Activated CD8-positive, alpha-beta T cell treated with anti-CD3 and anti-CD28 coated beads, Interleukin-2, amount 10 ng/mL, durations not matched to agents 7 days and 5 days (primary cell): Measurements from ENCODE around the gene VASH1. TPM values are rescaled to one million over a fixed set of nuclear protein-coding genes. Genes with fewer than 3 reads are reported as not detected.

Source experiments
- ATAC-seq: fragments of 150-1000 bp; cut with Tn5 transposase; one replicate; pipeline ENCODE4 v1.10.0; 2021; ENCODE audit warnings: moderate library complexity
- CTCF ChIA-PET: fragments of 350-600 bp; sonication (Branson Sonifier 250); formaldehyde crosslinking; loops from one replicate; lab custom pipeline; 2021; ENCODE audit warnings: antibody characterized with exemption; lab: Charles Lee
- POLR2A ChIA-PET: fragments of 350-600 bp; sonication (Branson Sonifier 250); formaldehyde crosslinking; loops from one replicate; lab custom pipeline; 2021; ENCODE audit warnings: antibody characterized with exemption; lab: Charles Lee
- DNase-seq: peaks from one replicate; pipeline ENCODE4 v3.0.0-alpha.2; 2020
- H3K27ac Mint-ChIP-seq: one replicate; pipeline ENCODE4 v1.8.0; 2021; ENCODE audit warnings: mild to moderate bottlenecking, mixed read lengths
- H3K27me3 Mint-ChIP-seq: one replicate; pipeline ENCODE4 v1.8.0; 2021; ENCODE audit warnings: low read depth, mixed read lengths
- H3K36me3 Mint-ChIP-seq: one replicate; pipeline ENCODE4 v1.8.0; 2021; ENCODE audit warnings: low read depth, mixed read lengths
- H3K4me1 Mint-ChIP-seq: one replicate; pipeline ENCODE4 v1.8.0; 2021; ENCODE audit warnings: low read depth, mixed read lengths
- H3K4me3 Mint-ChIP-seq: one replicate; pipeline ENCODE4 v1.8.0; 2021; ENCODE audit warnings: mild to moderate bottlenecking, mixed read lengths
- H3K9me3 Mint-ChIP-seq: one replicate; pipeline ENCODE4 v1.8.0; 2022; ENCODE audit warnings: mixed read lengths; ENCODE audit not compliant: insufficient read depth
- total RNA-seq, 2 experiments: library from RNA; stranded (reverse); gene quantifications; one replicate each; pipeline ENCODE4 v1.2.3, GENCODE V29; 2021

Gene VASH1
- total RNA-seq, 2 experiments from 2014 or later = 3.1 to 3.4 TPM

DNA sequence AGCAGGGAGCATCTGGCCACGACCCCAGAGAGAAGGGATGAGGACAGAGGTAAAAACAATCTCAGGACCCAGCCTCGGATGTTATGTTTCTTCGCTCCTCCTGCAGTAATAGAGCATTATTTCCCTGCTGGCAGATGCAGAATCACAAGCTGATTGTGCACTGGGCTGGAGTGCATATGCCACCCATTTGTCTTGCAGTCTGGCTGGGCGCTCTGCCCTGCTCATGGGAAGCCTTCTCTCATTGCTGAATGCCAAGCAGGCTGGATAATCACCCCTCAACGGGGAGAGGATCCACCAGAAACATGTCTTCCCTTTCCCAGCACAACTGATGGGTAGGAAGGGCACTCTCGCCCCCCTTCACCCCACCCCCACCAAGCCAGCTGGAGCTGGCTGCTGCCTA, 8.5 kb upstream of the VASH1 start:
- ChIA-PET CTCF (no interaction called here), POLR2A (no interaction called here)
- H3K27me3 Mint-ChIP-seq = peaks cover 10% of the 10 kb centered on the region
- H3K4me3 Mint-ChIP-seq = no peak overlapping the region
- no peaks in the 10 kb centered on the region for H3K4me1 Mint-ChIP-seq
- no peaks in the 10 kb centered on the region for H3K9me3 Mint-ChIP-seq
- DNase-seq (no peak), ATAC-seq (no peak)
- H3K36me3 Mint-ChIP-seq = no peaks in the 10 kb centered on the region
- no peak overlapping the region for H3K27ac Mint-ChIP-seq

DNA sequence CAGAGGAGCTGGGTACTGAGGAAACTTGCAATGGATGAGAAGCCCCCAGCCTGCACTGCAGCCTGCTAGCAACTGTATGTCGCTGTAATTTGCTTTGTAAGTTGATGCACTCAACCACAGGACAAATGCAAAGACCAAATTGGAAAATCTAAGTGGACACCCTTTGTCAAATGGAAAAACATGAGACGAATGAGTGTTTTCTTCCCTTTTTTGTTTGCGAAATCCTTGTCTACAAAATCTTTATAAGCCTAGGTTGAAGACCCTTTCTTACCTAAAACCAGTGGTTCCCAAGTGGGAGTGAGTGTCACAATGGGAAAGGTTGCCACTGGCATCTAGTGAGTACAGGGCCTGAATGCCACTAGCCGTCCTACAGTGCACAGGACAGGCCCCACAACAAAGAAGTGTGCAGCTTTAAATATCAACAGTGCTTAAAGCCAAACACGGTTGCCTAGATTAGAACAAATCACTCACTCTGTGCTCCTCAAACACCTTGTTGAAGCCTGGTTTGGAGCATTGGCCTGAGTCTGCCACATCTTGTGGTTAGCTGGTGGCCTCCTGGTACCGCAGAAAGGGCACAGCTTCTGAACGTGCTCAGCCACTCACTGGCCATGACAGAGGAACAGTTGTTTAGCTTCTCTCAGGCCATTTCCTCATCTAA, 7.6 kb upstream of the VASH1 start:
- ATAC-seq = no peak
- no peak for DNase-seq
- CTCF ChIA-PET = no interaction called here
- no peaks in the 10 kb centered on the region for H3K36me3 Mint-ChIP-seq
- H3K27ac Mint-ChIP-seq = no peak overlapping the region
- H3K9me3 Mint-ChIP-seq = no peaks in the 10 kb centered on the region
- H3K4me1 Mint-ChIP-seq = no peaks in the 10 kb centered on the region
- POLR2A ChIA-PET = no interaction called here
- H3K4me3 Mint-ChIP-seq = no peak overlapping the region
- H3K27me3 Mint-ChIP-seq = peaks cover 14% of the 10 kb centered on the region

- H3K36me3 Mint-ChIP-seq = no peaks in the 10 kb centered on the region
- POLR2A ChIA-PET = no interaction called here
- H3K27ac Mint-ChIP-seq = no peak overlapping the region
- ATAC-seq (no peak), DNase-seq (no peak)
- no peaks in the 10 kb centered on the region for H3K9me3 Mint-ChIP-seq
- H3K27me3 Mint-ChIP-seq = peaks cover 21% of the 10 kb centered on the region
- H3K4me3 Mint-ChIP-seq = no peak overlapping the region
- H3K4me1 Mint-ChIP-seq = no peaks in the 10 kb centered on the region
- CTCF ChIA-PET = no interaction called here
These were observed 6.7 kb upstream of the VASH1 start for GRCh38 chr14:76754586-76754985.

GRCh38 chr14:76755610-76756370, 5.5 kb upstream of the VASH1 start:
- peaks cover 21% of the 10 kb centered on the region for H3K27me3 Mint-ChIP-seq
- no peaks in the 10 kb centered on the region for H3K9me3 Mint-ChIP-seq

GRCh38 chr14:76756371-76756750, 4.9 kb upstream of the VASH1 start:
- DNase-seq (no peak), ATAC-seq (no peak)
- Mint-ChIP-seq H3K4me3 (no peak overlapping the region), H3K27ac (no peak overlapping the region), H3K27me3 (peaks cover 21% of the 10 kb centered on the region), H3K9me3 (no peaks in the 10 kb centered on the region), H3K36me3 (no peaks in the 10 kb centered on the region), H3K4me1 (peaks cover 4% of the 10 kb centered on the region)
- ChIA-PET POLR2A (no interaction called here), CTCF (interaction anchor here (1.3 to 1.7 kb wide), 2 partner anchors 41 to 46 kb away, joined by 3 read pairs; no protein-coding TSS in a partner anchor)

More at GRCh38 chr14:76755610-76756370, 5.5 kb upstream of the VASH1 start:
- H3K36me3 Mint-ChIP-seq = no peaks in the 10 kb centered on the region
- ATAC-seq (no peak), DNase-seq (no peak)
- H3K27ac Mint-ChIP-seq = no peak overlapping the region
- no peaks in the 10 kb centered on the region for H3K4me1 Mint-ChIP-seq
- ChIA-PET CTCF (interaction anchor here (1.3 kb wide), 1 partner anchor 40 kb away, joined by 3 read pairs; no protein-coding TSS in a partner anchor), POLR2A (no interaction called here)
- no peak overlapping the region for H3K4me3 Mint-ChIP-seq

- Mint-ChIP-seq H3K4me3 (no peak overlapping the region), H3K36me3 (no peaks in the 10 kb centered on the region), H3K4me1 (peaks cover 11% of the 10 kb centered on the region), H3K27ac (no peak overlapping the region), H3K9me3 (no peaks in the 10 kb centered on the region), H3K27me3 (peaks cover 42% of the 10 kb centered on the region)
- DNase-seq (peak; percentile 18), ATAC-seq (no peak)
- ChIA-PET POLR2A (no interaction called here), CTCF (interaction anchor here (1.7 to 3.4 kb wide), 2 partner anchors 49 to 51 kb away, joined by 4 to 14 read pairs; no protein-coding TSS in a partner anchor)
These were observed 1.7 kb upstream of the VASH1 start for GRCh38 chr14:76759589-76759988.

DNA sequence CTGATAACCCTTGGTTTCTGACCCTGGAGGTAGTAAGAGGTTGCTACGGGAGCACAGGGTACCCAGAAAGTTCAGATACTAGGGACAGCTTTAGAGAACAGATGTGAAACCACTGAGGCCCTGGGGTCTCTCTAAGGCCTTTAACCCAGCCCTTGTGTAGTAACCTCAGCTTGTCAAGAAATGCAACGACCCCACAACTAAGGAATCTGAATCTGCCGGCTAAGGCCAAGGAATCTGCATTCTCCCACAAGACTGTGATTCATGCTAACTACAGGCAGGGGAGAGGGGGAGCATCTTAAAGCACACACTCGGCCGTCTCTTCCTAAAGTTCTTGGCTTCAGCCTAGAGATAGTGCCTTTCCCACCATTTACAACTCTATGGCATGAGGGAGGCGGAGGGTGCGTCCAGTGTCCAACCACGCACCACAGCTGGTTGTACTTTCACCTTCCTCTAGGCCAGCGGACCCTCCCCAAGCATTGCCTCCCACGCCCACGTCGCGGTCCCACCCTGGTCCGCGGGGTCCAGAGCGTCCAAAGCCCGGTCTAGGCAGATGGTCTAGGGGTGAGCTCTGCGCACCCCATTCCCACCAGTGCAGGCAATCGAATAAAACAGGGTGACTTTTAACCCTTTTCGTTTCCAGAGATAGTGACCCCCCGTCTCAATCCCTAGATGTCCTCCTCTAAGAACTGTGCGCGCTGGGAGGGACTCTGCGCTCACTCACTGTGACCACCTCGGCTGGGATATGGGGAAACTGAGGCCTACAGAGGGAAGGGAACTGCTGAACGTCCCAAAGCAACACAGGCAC, 735 bp upstream of the VASH1 start:
- ChIA-PET CTCF (interaction anchor here (1.7 to 3.4 kb wide), 2 partner anchors 50 kb away, joined by 4 to 14 read pairs; no protein-coding TSS in a partner anchor), POLR2A (interaction anchor here (0.6 to 0.7 kb wide), 2 partner anchors 52 to 1067 kb away, joined by 3 read pairs; partner anchors contain the start of gene ANGEL1)
- Mint-ChIP-seq H3K4me1 (peaks cover 11% of the 10 kb centered on the region), H3K4me3 (peak overlapping the region; percentile 64), H3K27ac (no peak overlapping the region), H3K27me3 (peaks cover 47% of the 10 kb centered on the region), H3K9me3 (no peaks in the 10 kb centered on the region), H3K36me3 (no peaks in the 10 kb centered on the region)
- ATAC-seq (no peak), DNase-seq (peak; percentile 18)

DNA sequence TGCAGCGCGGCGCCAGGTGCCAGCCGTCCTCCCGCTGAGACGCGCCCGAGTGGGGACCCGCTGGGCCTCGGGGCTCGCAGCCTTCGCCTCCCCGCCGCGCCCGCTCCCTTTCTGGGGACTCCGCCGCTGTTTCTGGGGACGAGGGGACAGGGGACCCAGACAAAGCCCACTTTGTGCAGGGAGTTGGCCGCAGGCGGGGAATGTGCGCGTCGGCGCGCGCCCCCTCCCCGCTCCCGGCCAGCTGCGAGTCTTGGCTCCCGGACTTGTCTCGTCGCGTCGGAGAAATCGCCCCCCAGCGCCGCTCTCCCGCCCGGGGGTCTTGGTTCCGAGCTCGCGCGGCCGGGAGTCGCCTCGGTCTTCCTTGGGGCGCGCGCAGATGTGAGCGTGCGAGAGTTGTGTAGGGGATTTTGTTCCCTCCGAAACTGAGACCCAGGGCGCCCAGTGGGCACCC, 717 bp downstream of the VASH1 start:
- H3K27ac Mint-ChIP-seq = no peak overlapping the region
- no peaks in the 10 kb centered on the region for H3K9me3 Mint-ChIP-seq
- ChIA-PET CTCF (interaction anchor here (3.4 kb wide), 1 partner anchor 51 kb away, joined by 14 read pairs; no protein-coding TSS in a partner anchor), POLR2A (interaction anchor here (0.6 kb wide), 1 partner anchor 52 kb away, joined by 4 read pairs; no protein-coding TSS in a partner anchor)
- peaks cover 11% of the 10 kb centered on the region for H3K4me1 Mint-ChIP-seq
- DNase-seq (peak; percentile 20), ATAC-seq (peak; percentile 5)
- peaks cover 40% of the 10 kb centered on the region for H3K27me3 Mint-ChIP-seq
- H3K4me3 Mint-ChIP-seq = peak overlapping the region; percentile 74
- no peaks in the 10 kb centered on the region for H3K36me3 Mint-ChIP-seq

DNA sequence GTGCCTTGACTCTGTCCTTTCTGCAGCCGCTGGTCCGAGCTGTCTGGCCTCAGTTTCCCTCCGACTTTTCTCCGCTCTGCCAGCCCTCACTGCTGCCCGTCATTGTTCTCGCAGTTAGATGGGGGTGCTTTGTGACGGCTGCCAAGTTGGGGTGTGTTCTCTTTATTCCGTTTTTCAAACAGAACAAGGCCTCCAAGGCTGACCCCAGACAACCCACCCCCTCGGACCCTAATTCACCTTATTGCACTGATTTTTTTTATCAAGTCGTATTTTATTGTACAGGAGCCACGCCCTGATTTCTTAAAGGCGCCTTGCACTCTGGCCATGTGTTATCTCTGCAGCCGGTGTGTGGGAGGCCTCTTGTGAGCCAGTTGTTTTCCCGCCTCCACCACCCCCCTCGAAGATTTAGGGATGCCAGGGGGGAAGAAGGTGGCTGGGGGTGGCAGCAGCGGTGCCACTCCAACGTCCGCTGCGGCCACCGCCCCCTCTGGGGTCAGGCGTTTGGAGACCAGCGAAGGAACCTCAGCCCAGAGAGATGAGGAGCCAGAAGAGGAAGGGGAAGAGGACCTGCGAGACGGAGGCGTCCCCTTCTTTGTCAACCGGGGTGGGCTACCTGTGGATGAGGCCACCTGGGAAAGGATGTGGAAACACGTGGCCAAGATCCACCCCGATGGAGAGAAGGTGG, 1.3 kb downstream of the VASH1 start:
- Mint-ChIP-seq H3K4me3 (peak overlapping the region; percentile 74), H3K27me3 (peaks cover 40% of the 10 kb centered on the region)
- CTCF ChIA-PET = no interaction called here

DNA sequence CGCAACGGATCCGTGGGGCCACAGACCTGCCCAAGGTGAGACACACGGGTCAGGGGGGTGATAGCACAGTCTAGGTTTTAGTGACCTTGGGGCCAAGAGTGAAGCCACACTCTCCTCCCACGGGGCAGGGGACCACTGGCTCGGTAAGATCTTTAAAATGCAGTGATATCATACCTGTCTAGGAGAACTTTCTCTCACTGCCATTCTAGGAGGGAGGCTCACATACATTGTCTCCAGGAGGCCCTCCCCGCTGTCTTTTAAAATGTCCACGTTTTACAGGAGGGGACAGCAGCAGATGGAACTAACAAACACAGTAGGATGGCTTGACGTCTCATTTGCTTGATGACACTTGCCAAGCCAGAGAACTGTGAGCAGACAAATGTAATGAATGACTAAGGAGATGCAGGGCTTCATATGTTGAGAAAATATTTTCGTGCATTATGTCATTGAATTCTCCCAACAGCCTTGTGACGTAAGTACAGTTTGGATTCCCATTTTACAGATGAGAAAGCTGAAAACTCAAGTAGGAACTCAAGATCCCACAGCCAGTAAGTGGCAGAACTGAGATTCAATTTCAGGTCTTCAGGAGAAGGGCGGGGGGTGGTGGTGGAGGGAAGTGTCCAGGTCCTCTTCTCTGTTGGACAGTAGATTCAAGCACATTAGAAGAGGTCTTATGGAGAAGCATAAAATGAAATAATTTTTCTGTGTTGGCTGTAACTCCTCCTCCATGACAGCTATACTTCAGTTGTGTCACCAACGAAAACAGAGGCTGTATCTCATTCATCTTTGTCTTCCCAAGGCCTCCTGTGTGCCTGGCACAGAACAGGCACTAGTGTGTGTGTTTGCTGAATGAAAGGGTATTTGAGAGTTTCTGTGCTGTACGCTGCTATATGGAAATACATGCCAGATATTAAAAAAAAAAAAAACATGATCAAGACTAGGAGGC, 2.1 kb downstream of the VASH1 start:
- CTCF ChIA-PET = no interaction called here

More for the DNA sequence above, 1.3 kb downstream of the VASH1 start:
- Mint-ChIP-seq H3K4me1 (peaks cover 11% of the 10 kb centered on the region), H3K36me3 (no peaks in the 10 kb centered on the region), H3K27ac (no peak overlapping the region), H3K9me3 (no peaks in the 10 kb centered on the region)
- DNase-seq = peak; percentile 19
- POLR2A ChIA-PET = interaction anchor here (0.6 kb wide), 1 partner anchor 53 kb away, joined by 4 read pairs; no protein-coding TSS in a partner anchor
- ATAC-seq = no peak

More for the DNA sequence above, 2.1 kb downstream of the VASH1 start:
- DNase-seq = peak; percentile 19
- no peak for ATAC-seq
- Mint-ChIP-seq H3K36me3 (no peaks in the 10 kb centered on the region), H3K27ac (no peak overlapping the region), H3K4me1 (peaks cover 19% of the 10 kb centered on the region), H3K4me3 (no peak overlapping the region), H3K27me3 (peaks cover 35% of the 10 kb centered on the region), H3K9me3 (no peaks in the 10 kb centered on the region)
- POLR2A ChIA-PET = no interaction called here
